NCI-H226 (cell line): ENCODE measurements around the gene PCDH9.

Experiments
- DNase-seq: peaks from one replicate; pipeline ENCODE4 v3.0.0-alpha.2; 2015

The PCDH9 gene

GRCh38 chr13:66354879-66355751, 875.0 kb downstream of the PCDH9 start:
- no peak for DNase-seq

GRCh38 chr13:66353664-66354063, 876.5 kb downstream of the PCDH9 start:
- DNase-seq = no peak

- no peak for DNase-seq
Measured at GRCh38 chr13:66349966-66350365, 880.2 kb downstream of the PCDH9 start.

GRCh38 chr13:66348745-66349690, 881.1 kb downstream of the PCDH9 start:
- DNase-seq = peak; percentile 54

GRCh38 chr13:66347486-66348117, 882.5 kb downstream of the PCDH9 start:
- DNase-seq = peak; percentile 37

GRCh38 chr13:66345971-66346370, 884.2 kb downstream of the PCDH9 start:
- no peak for DNase-seq

GRCh38 chr13:66345518-66345810, 884.7 kb downstream of the PCDH9 start:
- DNase-seq = no peak

GRCh38 chr13:66344805-66345517, 885.2 kb downstream of the PCDH9 start:
- no peak for DNase-seq

GRCh38 chr13:66343224-66343828, 886.8 kb downstream of the PCDH9 start:
- DNase-seq = no peak

- no peak for DNase-seq
Measured at GRCh38 chr13:66341635-66342377, 888.3 kb downstream of the PCDH9 start.

GRCh38 chr13:66339214-66339613, 890.9 kb downstream of the PCDH9 start:
- DNase-seq = peak; percentile 55

GRCh38 chr13:66338542-66338941, 891.6 kb downstream of the PCDH9 start:
- no peak for DNase-seq

GRCh38 chr13:66335626-66336025, 894.5 kb downstream of the PCDH9 start:
- no peak for DNase-seq

GRCh38 chr13:66329988-66330451, 900.1 kb downstream of the PCDH9 start:
- no peak for DNase-seq

- DNase-seq = no peak
Measured at GRCh38 chr13:66328476-66328875, 901.7 kb downstream of the PCDH9 start.

GRCh38 chr13:66323745-66324347, 906.3 kb downstream of the PCDH9 start:
- DNase-seq = no peak

GRCh38 chr13:66322936-66323335, 907.2 kb downstream of the PCDH9 start:
- DNase-seq = no peak

GRCh38 chr13:66322193-66322740, 907.9 kb downstream of the PCDH9 start:
- DNase-seq = no peak

GRCh38 chr13:66314911-66315310, 915.2 kb downstream of the PCDH9 start:
- no peak for DNase-seq

- no peak for DNase-seq
Measured at GRCh38 chr13:66313413-66313812, 916.7 kb downstream of the PCDH9 start.
